ENCODE data around the gene POLH.
"Not testable (repeated sequence)": the region's sequence is repeated elsewhere in the genome, so short reads cannot be mapped to it uniquely, and the experiment has no call there.

POLH gene
- 16.2 to 70.7 reads per million in 2 donors for total RNA-seq

DNA sequence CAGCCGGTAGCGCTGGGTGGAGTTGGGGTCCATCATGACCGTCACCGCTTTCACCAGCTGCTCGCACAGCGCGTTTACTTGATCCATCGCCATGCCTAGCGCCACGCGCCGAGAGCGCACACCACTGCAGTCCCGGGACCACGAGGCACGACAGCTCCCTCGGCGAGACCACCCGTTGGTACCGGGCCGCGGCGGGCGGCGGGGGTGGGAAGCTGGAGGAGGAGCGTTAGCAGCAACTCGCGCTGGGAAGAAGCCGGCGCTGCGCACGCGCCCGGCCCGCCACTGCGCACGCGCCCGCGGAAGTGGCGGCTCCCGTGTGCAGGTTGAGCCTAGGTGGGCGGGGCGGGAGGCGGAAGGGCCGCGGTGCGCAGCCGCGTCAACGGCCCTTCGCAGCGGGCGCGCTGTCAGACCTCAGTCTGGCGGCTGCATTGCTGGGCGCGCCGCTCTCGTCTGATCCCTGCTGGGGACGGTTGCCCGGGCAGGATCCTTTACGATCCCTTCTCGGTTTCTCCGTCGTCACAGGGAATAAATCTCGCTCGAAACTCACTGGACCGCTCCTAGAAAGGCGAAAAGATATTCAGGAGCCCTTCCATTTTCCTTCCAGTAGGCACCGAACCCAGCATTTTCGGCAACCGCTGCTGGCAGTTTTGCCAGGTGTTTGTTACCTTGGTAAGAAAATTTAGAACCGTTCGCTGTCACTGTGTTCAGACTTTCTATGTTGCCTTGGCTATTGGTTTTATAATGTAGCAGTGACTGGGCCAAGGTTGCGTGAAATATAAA is at the start of gene POLH, which contains the start of gene XPO5:
POLH (plus strand) TSS at position 414 of the 780 bp plus-strand sequence. CDS start 6,135 bp downstream, outside the sequence.
XPO5 (minus strand) TSS at position 267 of the 780 bp plus-strand sequence; CDS start at position 93, 174 bp downstream.
- DNase-seq: peak; percentile 86

DNA sequence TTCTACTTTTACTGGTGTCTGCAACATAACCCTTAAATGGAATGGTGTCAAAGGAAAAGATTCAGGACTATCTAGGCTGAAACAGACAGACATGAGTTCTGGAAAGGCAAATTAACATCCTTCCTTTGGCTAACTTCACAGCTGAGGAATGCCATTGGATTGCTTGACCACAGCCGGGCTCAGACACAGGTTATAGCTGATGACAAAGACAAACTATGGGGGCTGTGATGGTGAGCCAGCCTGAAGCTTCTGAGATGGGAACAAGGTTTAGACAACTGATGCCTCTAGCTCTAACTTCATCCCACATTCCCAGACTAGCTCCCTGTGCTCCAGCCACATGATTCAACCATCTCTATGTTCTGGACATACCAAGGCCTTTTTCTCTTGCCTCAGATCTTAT is 43.8 kb upstream of the POLH start:
- DNase-seq: no peak

DNA sequence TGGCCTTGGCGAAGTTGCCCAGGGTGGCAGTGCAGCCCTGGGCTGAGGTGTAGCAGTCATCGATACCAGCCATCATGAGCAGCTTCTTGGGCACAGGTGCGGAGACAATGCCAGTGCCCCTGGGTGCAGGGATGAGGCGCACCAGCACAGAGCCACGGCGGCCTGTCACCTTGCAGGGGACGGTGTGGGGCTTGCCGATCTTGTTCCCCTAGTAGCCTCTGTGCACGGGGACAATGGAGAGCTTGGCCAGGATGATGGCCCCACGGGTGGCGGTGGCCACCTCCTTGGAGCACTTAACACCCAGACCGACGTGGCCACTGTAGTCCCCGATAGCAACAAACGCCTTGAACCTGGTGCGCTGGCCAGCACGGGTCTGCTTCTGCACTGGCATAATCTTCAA is 37.0 kb upstream of the POLH start:
- not testable (repeated sequence) for DNase-seq

DNA sequence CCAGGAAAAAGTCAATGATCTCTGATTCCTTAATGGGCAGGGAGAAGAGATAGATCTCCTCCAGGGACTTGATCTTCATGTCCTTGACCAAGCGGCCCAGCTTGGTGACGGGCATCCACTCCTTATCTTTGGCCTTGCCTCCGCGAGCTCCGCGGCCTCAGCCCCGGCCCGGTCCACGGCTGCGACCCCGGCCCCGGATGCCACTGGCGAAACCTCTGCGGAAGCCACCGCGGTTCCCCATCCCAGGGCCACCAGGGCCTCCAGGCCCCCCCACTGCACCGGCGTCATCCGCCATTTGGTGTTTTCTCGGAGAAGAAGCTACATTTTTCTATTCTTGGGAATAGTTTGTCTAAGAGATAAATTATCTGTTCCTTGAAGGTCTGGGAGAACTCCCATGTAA is 36.6 kb upstream of the POLH start:
- not testable (repeated sequence) for DNase-seq

DNA sequence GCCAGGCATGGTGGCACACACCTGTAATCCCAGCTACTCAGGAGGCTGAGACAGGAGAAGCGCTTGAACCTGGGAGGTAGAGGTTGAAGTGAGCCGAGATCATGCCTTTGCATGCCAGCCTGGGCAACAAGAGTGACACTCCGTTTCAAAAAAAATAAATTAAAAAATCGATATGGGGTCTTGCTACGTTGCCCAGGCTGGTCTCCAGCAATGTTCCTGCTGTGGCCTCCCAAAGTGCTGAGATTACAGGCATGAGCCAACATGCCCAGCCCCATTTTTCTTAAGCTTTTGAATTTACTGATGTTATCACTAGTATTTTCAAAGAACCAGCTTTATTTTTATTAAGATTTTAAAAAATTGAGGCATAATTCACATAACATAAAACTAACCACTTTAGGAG is 35.5 kb upstream of the POLH start:
- no peak for DNase-seq

DNA sequence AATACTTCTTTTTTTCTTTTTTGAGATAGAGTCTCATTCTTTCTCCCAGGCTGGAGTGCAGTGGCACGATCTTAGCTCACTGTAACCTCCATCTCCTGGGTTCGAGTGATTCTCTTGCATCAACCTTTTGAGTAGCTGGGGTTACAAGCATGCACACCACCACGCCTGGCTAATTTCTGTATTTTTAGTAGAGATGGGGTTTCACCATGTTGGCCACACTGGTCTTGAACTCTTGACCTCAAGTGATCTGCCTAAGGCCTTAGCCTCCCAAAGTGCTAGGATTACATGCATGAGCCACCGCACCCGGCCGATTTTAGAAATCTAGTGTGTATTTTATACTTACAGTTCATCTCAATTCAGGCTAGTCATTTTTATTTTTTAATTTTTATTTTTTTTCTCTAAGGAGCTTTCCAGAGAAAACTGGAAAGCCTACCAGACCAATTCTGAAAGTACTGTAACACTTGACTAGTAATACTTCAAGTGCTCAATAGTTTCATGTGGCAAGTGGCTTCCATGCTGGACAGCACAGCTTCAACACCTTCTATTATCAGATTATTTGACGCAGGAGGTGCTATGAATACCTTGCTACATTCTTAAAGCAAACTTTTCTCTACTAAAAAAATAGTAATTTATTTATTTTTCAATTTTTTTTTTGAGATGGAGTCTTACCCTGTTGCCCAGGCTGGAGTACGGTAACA is 34.1 kb upstream of the POLH start:
- no peak for DNase-seq

DNA sequence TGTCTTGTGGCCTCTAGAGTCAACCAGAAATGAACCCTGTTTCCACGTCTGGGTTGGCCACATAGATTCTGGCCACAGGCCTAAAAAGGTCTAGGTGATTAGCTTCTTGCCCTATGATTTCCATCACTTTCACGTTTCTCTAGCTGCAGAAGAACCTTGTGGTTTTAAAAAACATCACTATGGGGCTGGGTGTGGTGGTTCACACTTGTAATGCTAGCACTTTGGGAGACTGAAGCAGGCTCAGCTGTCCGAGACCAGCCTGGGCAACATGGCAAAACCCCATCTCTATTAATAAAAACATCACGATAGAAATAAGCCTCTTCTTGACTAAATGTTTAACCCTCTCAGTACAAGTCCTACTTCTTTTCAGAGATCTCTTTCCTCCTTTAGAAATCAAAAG is 31.5 kb upstream of the POLH start:
- DNase-seq: no peak

DNA sequence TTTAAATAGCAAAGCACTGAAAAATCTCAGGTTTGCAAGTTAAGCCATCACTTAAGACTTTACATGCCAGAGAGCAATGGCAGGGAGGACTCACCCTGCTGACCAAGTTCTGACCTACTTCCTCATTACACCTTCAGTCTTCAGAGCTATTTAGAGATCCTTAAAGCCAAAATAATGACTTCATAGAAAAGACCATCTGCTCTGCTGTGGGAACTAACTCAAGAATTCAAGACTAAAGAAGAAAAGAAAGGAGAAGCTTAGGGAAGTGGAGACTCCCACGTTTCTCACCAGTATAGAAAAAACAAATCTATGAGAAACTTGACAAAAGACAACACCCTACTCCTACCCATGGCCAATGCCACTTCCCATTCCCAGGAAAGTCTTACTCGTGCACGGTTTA is 28.8 kb upstream of the POLH start:
- no peak for DNase-seq

DNA sequence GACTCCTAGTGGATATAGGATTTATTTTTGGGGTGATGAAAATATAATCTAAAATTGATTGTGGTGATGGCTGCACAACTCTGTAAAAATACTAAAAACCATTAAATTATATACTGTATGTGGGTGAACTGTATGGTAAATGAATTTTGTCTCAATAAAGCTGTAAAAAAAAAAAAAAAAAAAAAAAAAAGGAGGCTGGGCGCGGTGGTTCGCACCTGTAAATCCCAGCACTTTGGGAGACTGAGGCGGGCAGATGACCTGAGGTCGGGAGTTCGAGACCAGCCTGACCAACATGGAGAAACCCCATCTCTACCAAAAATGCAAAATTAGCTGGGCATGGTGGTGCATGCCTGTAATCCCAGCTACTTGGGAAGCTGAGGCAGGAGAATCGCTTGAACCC is 18.4 kb upstream of the POLH start:
- DNase-seq: not testable (repeated sequence)

DNA sequence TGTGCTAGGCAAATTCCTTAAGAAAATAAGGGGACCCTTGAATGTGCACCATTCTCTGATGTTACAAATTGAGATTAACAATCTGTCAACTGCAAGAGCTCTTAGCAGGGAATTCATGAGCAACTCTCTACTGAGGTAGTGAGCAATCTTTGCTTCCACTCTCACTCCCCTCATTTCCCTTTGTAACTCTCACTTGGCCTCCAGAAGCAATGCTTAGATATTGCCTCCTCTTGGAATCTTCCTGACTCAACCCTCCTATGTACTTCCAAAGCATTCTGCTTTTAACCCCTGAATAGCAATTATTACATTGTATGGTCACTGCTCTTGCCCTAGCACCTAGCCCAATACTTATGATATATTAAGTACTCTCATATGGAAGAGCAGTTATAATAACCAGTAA is 16.7 kb upstream of the POLH start:
- no peak for DNase-seq

DNA sequence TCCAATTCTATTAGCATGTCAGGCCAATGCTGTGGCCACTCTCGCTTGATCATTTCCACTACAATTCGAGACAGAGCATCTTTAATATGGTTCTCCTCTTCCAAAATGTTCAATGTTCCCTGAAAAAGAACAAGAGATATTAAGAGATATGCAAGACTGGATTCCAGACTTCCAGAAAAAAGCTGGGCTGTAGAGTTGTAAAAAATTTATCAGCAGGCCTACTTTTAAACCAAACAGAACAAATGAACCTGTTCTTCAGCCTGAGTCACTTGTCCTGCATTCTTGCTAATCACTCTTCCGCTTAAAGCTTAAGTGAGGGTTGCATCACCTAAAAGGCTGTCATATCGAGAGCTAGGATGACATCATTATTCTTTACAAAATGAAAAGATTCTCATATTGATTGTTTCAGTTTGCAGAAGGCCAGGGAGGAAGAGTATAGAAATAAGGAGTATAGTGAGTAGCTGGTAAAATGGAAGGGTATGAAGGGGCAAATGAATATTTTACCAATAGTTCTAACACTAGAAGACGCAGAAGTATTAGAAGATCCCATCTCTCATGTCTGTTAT is 5.0 kb upstream of the POLH start:
- DNase-seq: no peak

DNA sequence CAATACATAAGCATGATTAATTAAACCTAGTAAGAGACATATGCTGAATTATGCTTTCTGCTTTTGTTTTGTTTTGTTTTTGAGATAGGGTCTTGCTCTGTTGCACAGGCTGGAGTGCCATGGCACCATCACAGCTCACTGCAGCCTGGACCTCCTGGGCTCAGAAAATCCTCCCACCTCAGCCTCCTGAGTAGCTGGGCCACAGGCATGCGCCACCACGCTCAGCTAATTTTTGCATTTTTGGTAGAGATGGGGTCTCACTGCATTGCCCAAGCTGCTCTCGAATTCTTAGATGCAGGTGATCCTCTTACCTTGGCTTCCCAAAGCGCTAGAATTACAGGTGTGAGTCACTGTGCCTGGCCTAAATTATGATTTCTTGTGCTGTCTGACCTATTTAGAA is 4.0 kb upstream of the POLH start:
- DNase-seq: no peak

DNA sequence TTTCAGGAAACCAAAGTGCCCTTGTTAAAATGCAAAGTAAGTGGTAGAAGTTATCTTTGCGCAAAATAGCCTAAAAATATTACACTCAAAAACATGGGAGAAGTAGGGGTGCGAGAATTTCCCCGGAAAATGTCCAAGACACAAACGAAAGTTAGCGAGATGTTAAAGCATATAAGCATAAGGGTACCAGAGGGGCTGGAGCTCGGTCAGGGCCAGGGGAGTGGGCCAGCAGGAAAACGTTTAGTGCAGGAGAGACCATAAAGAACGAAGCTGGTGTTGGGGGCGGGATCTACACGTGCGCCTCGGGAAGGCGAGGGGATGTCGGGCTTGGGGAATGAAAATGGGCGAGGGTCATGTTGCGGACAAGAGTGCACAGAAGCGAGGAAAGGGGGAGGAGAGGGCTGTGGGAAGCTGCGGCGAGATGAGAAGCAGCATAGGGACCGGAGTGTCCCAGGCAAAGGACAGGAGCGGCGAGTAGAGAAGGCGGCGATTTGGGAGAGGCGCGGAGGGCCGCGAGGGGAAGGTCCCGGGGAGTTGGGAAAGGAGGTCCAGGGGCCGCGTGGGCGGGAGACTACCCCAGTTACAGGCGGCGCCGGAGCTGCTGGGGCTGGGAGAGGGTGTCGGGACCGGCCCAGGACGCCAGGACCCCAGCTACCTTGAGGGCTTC is 747 bp upstream of the POLH start:
- no peak for DNase-seq

DNA sequence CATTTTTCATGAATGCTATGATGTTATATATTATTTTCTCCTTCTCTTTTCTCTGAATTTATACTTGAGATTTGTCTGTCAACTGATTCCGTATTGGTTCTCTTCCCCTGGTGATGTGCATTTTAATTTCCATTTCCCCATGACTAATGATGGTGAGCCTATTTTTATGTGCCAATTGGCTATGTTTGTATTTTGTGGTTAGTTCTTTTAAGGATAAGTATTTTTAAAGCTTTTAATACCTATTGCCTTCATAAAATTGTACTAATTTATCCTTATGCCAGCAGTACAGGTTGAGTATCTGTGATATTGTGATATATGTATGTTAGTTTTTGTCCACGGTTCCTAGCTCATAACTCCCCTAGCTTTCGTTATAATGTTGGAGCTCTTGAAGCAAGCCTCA is 2.8 kb downstream of the POLH start:
- DNase-seq: no peak

DNA sequence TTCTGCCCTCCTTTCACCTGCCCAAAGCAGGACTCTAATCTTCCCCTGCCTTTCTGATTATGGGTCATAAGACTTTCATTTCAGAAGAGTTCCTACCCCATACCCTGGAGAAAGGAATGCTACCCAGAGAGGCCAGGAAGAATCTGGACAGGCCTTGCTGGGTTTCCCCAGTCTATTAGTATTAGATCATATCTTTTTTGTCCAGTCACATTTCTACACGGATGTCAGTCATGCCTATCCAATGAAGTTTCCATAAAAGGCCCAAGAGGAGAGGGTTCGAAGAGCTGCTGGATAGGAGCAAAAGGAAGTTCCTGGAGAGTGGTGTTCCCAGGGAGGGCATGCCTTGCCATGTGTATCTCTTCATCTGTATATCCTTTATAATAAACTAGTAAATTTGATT is 3.2 kb downstream of the POLH start:
- DNase-seq: no peak

DNA sequence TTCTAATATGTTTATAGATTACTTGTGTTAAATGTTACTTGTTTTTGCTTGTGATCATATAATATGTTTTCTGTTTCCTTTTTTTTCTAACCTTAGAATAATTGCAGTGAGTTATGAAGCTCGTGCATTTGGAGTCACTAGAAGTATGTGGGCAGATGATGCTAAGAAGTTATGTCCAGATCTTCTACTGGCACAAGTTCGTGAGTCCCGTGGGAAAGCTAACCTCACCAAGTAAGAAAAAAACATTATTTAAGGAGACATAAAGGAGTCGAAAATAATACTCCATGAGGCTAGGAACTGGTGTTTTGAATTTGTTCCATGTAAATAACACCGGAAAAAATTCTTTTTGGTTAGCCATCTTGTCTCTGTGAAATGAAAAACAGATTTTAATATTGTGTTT is 6.9 kb downstream of the POLH start:
- DNase-seq: no peak

DNA sequence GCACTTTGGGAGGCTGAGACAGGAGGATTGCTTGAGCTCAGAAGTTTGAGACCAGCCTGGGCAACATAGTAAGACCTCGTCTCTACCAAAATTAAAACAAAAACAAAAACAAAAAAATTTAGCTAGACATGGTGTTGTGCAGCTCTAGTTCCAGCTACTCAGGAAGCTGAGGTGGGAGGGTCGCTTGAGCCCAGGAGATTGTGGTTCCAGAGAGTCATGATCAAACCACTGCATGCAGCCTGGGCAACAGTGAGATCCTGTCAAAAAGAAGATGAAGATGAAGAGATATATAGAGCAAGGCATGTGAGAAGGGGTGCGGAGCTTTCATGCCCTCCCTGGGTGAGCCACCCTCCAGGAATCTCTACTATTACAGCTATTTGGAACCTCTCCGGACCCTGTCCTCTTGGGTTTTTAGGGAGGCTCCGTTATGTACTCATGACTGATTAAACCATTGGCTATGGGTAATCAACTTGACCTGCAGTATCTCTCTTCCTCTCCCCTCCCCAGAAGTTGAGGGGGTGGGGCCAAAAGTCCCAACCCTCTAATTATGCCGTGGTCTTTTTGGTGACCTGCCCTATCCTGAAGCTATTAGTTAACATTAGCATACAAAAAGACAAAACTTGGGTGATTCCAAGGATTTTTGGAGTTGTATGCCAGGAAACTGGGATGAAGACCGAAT is 9.0 kb downstream of the POLH start:
- no peak for DNase-seq

DNA sequence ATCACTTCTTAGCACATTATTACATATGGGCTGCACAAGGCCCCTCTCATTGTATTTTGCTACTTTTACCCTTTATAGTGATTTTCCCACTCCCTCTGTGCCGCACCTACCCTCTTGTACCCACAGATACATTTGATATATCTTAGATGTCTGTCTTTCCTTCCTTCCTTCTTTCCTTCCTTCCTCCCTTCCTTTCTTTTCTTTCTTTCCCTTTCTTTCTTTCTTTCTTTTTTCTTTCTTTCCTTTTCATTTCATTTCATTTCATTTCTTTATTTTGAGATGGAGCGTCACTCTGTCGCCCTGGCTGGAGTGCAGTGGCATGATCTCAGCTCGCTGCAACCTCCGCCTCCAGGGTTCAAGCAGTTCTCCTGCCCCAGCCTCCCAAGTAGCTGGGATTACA is 12.2 kb downstream of the POLH start:
- DNase-seq: no peak

DNA sequence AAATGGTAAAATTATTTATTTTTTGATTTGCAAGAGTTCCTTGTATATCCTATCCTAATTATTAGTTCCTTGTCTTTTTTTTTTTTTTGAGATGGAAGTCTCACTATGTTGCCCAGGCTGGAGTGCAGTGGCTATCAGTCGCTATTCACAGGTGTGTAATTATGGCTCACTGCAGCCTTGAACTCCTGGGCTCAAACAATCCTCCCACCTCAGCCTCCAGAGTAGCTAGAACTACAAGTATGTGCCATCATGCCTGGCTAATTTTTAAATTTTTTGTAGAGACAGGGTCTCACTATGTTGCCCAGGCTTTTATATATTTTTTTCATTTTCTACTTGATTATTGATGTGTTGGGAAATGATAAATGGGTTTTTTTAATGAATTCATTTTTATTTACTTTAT is 13.6 kb downstream of the POLH start:
- not testable (repeated sequence) for DNase-seq

DNA sequence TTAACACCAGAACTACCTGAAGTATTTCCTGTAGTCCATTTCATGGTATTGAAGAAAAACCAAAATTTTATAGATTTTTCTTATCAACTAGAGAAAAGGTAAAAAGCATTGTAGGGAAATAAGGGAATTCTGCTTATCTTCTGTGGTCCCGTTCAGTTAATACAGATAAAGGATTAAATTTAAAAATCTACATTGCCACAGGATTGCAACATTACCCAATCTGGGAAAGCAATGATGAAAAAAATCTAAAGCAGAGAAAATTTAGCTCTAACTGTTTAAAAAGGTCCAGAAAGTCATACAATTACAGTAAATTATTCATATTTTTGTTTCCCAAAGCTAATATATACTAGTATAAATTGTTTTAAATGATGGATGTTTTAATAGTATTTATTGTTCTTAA is 18.0 kb downstream of the POLH start:
- no peak for DNase-seq

DNA sequence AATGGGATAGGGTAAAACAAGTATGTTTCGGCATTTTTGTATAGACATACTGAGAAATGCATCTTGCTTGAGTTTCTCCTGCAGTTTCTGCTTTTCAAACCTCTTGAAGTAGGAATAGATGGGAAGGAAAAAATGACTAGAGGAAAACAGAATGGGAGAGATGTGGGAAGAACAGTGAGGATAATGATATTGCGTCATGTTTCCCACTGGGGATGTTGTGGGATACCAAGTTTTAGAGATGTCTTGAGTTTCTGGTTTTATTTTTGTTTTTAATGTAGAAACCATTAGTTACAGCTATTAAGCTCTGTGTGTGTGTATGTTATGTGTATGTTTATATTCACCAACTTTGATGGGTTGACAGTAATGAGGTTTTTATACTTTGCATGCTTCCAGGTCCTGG is 24.6 kb downstream of the POLH start:
- no peak for DNase-seq

DNA sequence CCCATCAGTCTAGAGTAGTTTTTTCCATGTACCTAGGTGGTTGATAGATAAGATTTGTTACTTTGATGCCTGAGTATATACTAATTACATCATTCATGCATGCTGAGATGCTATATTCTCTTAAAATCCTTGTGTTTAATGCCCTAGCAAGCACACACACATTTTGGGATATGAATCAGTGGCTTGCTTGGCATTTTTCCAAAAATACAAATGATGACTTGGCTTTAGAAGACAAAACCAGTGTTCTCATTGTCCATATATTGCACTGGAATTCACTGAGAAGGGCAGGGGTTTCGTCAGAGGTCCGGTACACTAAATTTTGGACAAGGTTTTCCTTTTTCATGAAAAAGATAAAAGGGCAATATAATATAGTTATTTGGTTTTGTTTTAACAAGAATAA is 28.2 kb downstream of the POLH start:
- DNase-seq: no peak

DNA sequence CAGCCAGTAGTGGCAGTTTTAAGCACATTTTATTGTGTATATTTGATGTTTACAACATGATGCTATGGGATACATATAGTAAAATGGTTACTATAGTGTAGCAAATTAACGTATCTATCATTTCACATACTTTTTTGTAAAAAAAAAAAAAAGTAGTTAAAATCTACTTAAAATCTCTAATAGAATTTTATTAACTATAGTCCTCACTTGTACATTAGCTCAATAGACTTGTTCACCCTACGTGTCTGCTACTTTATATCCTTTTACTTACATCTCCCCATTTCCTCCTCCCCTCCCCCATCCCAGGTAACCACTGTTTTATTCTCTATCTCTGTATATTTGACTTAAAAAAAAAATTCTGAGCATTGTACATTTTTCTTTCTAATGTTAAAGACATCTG is 30.0 kb downstream of the POLH start:
- DNase-seq: no peak
